Stimulated activated CD4-positive, alpha-beta T cell treated with anti-CD3 and anti-CD28 coated beads, Interleukin-15, amount 100 ng/mL, for 24 hours (primary cell): ENCODE measurements around the gene DNAH5.

ENCODE experiments used
- DNase-seq: peaks from one replicate; pipeline ENCODE4 v3.0.0-alpha.2; 2020

DNAH5 gene

GRCh38 chr5:13700626-13701025 lies 243.9 kb downstream of the DNAH5 start:
- DNase-seq, result no peak

GRCh38 chr5:13698885-13699284 lies 245.6 kb downstream of the DNAH5 start:
- DNase-seq, result no peak

- no peak for DNase-seq
Observed at GRCh38 chr5:13695076-13695712, 249.3 kb downstream of the DNAH5 start.

- no peak for DNase-seq
Observed at GRCh38 chr5:13692172-13692571, 252.3 kb downstream of the DNAH5 start.

GRCh38 chr5:13676531-13676930 lies 268.0 kb downstream of the DNAH5 start:
- DNase-seq, result no peak

GRCh38 chr5:13674391-13674790 lies 270.1 kb downstream of the DNAH5 start:
- DNase-seq, result no peak

- DNase-seq, result no peak
Observed at GRCh38 chr5:13673511-13673910, 271.0 kb downstream of the DNAH5 start.

GRCh38 chr5:13664377-13664776 lies 280.1 kb downstream of the DNAH5 start:
- DNase-seq, result no peak

- DNase-seq, result no peak
Observed at GRCh38 chr5:13662626-13663025, 281.9 kb downstream of the DNAH5 start.

GRCh38 chr5:13661272-13661671 lies 283.2 kb downstream of the DNAH5 start:
- no peak for DNase-seq

GRCh38 chr5:13660072-13660471 lies 284.4 kb downstream of the DNAH5 start:
- DNase-seq, result no peak

GRCh38 chr5:13659391-13659790 lies 285.1 kb downstream of the DNAH5 start:
- no peak for DNase-seq

- no peak for DNase-seq
Observed at GRCh38 chr5:13658761-13659160, 285.7 kb downstream of the DNAH5 start.

GRCh38 chr5:13658152-13658551 lies 286.3 kb downstream of the DNAH5 start:
- DNase-seq, result no peak

- DNase-seq, result no peak
Observed at GRCh38 chr5:13653709-13654108, 290.8 kb downstream of the DNAH5 start.

GRCh38 chr5:13649656-13650055 lies 294.8 kb downstream of the DNAH5 start:
- DNase-seq, result no peak

- DNase-seq, result no peak
Observed at GRCh38 chr5:13648822-13649221, 295.7 kb downstream of the DNAH5 start.

- no peak for DNase-seq
Observed at GRCh38 chr5:13643734-13644133, 300.8 kb downstream of the DNAH5 start.

- no peak for DNase-seq
Observed at GRCh38 chr5:13643196-13643595, 301.3 kb downstream of the DNAH5 start.
